Brain microvascular endothelial cell (primary cell): ENCODE data around the gene TCF12.

ENCODE experiments used
- DNase-seq: peaks from one replicate; pipeline ENCODE4 v3.0.0-alpha.2; 2020
- H3K27ac ChIP-seq: fragments of 250-450 bp; sonication (Bioruptor Pico); 2 replicates; pipeline ENCODE4 v1.5.1; 2020; ENCODE audit warnings: mild to moderate bottlenecking, moderate library complexity
- H3K27me3 ChIP-seq: fragments of 250-450 bp; sonication (Bioruptor Pico); replicated peaks from 2 replicates; pipeline ENCODE4 v1.5.1; 2020; ENCODE audit warnings: mild to moderate bottlenecking
- H3K36me3 ChIP-seq: fragments of 250-450 bp; sonication (Bioruptor Pico); replicated peaks from 2 replicates; pipeline ENCODE4 v1.5.1; 2020; ENCODE audit warnings: mild to moderate bottlenecking
- H3K4me3 ChIP-seq: 2 replicates; pipeline ENCODE4 v1.5.1; 2011; ENCODE audit warnings: low read depth, mild to moderate bottlenecking, control low read depth, low read length, moderate library complexity
- CTCF ChIP-seq: IDR thresholded peaks from 2 replicates; pipeline ENCODE4 v1.5.1; 2011; ENCODE audit warnings: low read depth, mild to moderate bottlenecking, moderate library complexity, low read length, control low read depth, inconsistent platforms; ENCODE audit errors: missing control alignments
- in situ Hi-C: cut with HindIII; loops from 2 replicates; pipeline ENCODE4 v1.10.0; 2017; ENCODE audit warnings: low sequenced_read_pairs, low pct_ligation_motif_present

TCF12 gene

DNA sequence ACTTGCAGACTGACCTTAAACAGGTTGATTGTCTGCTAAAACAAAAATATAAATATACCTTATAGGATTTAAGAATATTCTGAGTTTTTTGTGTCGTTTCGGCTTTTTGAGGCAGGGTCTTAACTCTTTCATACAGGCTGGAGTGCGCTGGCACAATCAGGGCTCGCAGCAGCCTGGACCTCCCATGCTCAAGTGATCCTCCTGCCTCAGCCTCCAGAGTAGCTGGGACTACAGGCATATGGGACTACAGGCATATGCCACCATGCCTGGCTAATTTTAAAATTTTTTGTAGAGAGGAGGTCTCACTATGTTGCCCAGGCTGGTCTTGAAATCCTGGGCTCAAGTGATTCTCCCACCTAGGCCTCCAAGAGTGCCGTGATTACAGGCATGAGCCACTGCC is 113.9 kb downstream of the TCF12 start:
- Histone ChIP-seq H3K4me3 (no peak overlapping the region), H3K36me3 (no peaks in the 10 kb centered on the region), H3K27me3 (no peaks in the 10 kb centered on the region), H3K27ac (no peak overlapping the region)
- in situ Hi-C loops = no loop called here
- no peak for DNase-seq
- TF ChIP-seq CTCF = no peak

GRCh38 chr15:57033715-57034439 is 115.4 kb downstream of the TCF12 start:
- TF ChIP-seq CTCF = no peak
- in situ Hi-C loops = no loop called here
- Histone ChIP-seq H3K36me3 (no peaks in the 10 kb centered on the region), H3K4me3 (no peak overlapping the region), H3K27me3 (no peaks in the 10 kb centered on the region), H3K27ac (no peak overlapping the region)
- DNase-seq = no peak

DNA sequence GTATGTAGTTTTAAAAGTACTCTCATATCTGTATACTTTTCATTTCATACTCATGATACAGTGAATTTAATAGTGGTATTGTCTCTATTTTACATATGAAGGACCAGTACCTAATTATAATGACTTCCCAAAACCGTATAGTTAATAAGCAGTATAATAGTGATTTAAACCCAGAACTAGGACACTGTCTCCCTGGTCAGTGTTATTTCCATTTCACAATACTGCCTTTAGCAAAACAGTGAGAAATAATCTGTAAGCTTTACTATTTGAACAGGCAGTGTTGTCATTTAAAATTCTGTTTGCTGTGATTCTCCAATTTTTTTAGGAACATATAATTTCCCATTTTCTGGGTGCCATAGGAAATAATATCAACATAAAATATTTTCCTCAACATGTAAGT is 116.2 kb downstream of the TCF12 start:
- no peak overlapping the region for H3K27ac ChIP-seq
- H3K27me3 ChIP-seq = no peaks in the 10 kb centered on the region
- H3K4me3 ChIP-seq = no peak overlapping the region
- DNase-seq = no peak
- no peak for TF ChIP-seq CTCF
- in situ Hi-C loops = no loop called here
- H3K36me3 ChIP-seq = no peaks in the 10 kb centered on the region

GRCh38 chr15:57035664-57036063 is 117.2 kb downstream of the TCF12 start:
- H3K4me3 ChIP-seq = no peak overlapping the region
- no peak for DNase-seq
- H3K27ac ChIP-seq = no peak overlapping the region
- in situ Hi-C loops = no loop called here
- no peaks in the 10 kb centered on the region for H3K27me3 ChIP-seq
- H3K36me3 ChIP-seq = no peaks in the 10 kb centered on the region
- no peak for TF ChIP-seq CTCF

- no peak for DNase-seq
- no peaks in the 10 kb centered on the region for H3K27me3 ChIP-seq
- TF ChIP-seq CTCF = no peak
- in situ Hi-C loops = no loop called here
- H3K36me3 ChIP-seq = no peaks in the 10 kb centered on the region
- no peak overlapping the region for H3K4me3 ChIP-seq
- no peak overlapping the region for H3K27ac ChIP-seq
Observed at GRCh38 chr15:57036352-57036751, 117.9 kb downstream of the TCF12 start.

DNA sequence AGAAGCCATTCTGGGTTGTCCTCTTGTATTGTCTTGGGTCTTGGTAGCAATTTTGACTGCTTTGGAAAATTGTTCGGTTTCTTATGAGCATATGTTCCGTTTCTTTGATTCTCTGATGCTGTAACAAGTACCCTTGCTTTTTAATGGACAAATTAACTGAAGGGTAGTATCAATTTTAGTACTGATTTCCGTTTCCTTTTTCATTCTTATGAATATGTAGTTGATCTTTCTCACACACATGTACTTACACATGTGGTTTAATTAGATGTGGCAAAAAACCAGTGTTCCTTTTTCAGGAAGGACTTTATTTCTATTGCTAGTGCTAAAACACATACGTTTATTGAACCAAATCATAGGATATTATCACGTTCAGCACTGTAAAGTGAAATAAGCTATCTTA is 119.1 kb downstream of the TCF12 start:
- H3K4me3 ChIP-seq = no peak overlapping the region
- in situ Hi-C loops = no loop called here
- no peak for DNase-seq
- no peaks in the 10 kb centered on the region for H3K36me3 ChIP-seq
- no peaks in the 10 kb centered on the region for H3K27me3 ChIP-seq
- no peak for TF ChIP-seq CTCF
- H3K27ac ChIP-seq = no peak overlapping the region
